Measurements from ENCODE around the gene MBIP.

DNA sequence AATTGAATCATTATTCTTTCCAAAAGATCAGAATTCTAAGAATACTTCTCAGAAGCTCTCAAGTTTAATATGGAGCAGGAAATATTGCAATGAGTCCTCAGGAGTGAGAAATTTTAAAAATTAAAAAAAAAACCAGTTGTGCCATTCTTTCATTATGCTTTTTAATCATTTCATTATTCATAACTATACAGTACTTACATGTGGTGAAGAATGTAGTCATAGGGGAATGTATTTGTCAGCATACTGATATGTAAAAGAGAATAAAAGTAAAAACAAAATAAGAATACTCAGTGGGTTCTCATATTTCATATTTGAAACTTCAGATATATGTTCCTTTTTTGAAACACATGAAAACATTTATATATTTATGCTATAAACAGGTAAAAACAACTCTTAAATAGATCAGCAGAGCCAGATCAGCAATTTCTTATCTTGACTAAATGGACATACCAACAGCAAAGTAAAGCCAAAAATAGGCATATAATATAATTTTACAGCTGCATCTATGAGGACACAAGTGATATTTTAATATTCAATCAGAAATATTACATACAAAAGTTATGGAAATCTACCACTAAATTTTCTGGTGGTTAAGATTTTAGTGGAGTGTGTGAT is 19.9 kb upstream of the MBIP start:
- no peak for TF ChIP-seq TAF1 (IDR thresholded peaks at IDR 0.05; ENCODE audit: low read depth)
- TF ChIP-seq RAD21 (IDR thresholded peaks at IDR 0.05; ENCODE audit: low read depth): no peak
- TF ChIP-seq EP300 (IDR thresholded peaks at IDR 0.05; ENCODE audit: borderline replicate concordance): no peak
- no peak for TF ChIP-seq CEBPB (IDR thresholded peaks at IDR 0.05)
- no peak for TF ChIP-seq TEAD4 (IDR thresholded peaks at IDR 0.05)
- no peak for TF ChIP-seq EGR1 (IDR thresholded peaks at IDR 0.05)
- TF ChIP-seq, protein P1, sequence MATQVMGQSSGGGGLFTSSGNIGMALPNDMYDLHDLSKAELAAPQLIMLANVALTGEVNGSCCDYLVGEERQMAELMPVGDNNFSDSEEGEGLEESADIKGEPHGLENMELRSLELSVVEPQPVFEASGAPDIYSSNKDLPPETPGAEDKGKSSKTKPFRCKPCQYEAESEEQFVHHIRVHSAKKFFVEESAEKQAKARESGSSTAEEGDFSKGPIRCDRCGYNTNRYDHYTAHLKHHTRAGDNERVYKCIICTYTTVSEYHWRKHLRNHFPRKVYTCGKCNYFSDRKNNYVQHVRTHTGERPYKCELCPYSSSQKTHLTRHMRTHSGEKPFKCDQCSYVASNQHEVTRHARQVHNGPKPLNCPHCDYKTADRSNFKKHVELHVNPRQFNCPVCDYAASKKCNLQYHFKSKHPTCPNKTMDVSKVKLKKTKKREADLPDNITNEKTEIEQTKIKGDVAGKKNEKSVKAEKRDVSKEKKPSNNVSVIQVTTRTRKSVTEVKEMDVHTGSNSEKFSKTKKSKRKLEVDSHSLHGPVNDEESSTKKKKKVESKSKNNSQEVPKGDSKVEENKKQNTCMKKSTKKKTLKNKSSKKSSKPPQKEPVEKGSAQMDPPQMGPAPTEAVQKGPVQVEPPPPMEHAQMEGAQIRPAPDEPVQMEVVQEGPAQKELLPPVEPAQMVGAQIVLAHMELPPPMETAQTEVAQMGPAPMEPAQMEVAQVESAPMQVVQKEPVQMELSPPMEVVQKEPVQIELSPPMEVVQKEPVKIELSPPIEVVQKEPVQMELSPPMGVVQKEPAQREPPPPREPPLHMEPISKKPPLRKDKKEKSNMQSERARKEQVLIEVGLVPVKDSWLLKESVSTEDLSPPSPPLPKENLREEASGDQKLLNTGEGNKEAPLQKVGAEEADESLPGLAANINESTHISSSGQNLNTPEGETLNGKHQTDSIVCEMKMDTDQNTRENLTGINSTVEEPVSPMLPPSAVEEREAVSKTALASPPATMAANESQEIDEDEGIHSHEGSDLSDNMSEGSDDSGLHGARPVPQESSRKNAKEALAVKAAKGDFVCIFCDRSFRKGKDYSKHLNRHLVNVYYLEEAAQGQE (IDR thresholded peaks at IDR 0.05; ENCODE audit: low read depth): no peak
- TF ChIP-seq CREB1 (IDR thresholded peaks at IDR 0.05; ENCODE audit: low read depth): no peak

All from Ishikawa (cell line).